ENCODE results near the gene TAS1R1.
"Not testable (repeated sequence)": the region's sequence is repeated elsewhere in the genome, so short reads cannot be mapped to it uniquely, and the experiment has no call there.

Gene TAS1R1

DNA sequence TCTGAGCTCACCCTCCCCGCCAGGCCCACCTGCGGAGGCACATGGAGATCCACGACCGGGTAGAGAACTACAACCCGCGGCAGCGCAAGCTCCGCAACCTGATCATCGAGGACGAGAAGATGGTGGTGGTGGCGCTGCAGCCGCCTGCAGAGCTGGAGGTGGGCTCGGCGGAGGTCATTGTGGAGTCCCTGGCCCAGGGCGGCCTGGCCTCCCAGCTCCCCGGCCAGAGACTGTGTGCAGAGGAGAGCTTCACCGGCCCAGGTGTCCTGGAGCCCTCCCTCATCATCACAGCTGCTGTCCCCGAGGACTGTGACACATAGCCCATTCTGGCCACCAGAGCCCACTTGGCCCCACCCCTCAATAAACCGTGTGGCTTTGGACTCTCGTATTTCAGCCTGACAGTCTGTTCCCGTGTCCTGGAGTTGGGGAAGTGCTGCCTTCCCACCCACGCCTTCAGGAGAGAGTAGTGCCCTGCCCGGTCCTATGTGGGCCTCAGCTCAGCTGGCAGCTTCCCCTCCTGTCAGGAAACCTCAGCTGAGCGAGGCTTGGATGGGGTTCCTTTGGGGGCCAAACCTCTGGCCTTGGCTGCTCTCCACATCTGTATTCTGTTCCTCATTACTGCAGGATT lies 33.9 kb downstream of the TAS1R1 start:
- no peak for DNase-seq (ENCODE audit: low read depth)

DNA sequence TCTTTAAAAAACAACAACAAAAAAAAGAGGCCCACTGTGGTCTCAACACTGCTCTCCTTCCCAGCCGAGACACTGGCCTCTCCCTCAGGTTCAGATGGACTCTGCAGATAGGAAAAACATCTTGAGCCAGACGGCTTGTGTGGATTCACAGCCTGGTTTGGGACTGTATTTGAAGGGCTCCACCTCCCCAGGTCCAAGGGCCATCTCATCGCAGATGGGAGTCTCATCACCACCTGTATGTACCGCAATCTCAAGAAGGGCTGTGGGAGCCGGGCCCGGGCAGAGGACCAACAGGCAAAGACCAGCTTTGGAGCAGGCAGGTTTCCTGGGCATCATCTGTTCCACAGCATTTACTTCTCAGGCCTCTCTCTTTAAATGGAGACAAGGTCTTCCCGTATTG lies 34.9 kb downstream of the TAS1R1 start:
- no peak for DNase-seq (ENCODE audit: low read depth)

DNA sequence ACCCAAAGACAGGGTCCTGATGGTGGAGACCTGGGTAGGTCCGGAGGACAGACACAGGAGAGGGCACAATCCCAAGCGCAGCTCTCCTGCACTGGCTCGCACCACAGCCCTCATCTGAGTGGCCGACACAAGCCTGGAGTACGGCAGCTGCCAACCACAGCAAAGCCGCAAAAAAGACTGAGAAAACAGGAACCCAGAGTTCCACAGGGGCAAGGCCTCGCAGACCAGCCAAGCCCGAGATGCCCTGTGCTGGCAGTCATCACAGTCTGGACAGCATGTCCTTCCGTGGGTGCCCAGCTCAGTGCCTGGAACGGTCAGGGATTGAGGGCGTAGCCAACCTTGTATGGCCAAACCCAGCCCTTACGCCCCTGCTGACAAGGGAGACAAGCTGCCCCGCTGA lies 36.1 kb downstream of the TAS1R1 start:
- DNase-seq (ENCODE audit: low read depth): no peak

DNA sequence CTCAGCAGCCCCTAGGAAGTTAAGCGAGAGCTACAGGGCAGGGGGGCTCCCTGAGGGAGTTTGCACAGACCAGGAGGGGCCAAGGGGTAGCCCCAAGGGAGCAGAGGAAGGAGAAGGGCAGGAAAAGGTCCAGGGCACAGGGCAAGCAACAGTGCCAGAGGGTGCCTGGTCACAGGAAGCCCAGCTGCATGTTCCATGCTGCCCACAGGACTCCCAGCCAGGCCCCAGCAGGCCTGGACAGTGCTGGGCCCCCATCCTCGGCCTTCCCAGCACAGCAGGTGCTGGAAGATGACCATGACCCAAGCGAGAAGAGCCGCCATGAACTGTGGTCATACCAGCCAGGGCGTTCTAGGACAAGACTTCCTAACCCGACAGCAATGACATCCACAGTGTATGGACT lies 36.5 kb downstream of the TAS1R1 start:
- DNase-seq (ENCODE audit: low read depth): no peak

DNA sequence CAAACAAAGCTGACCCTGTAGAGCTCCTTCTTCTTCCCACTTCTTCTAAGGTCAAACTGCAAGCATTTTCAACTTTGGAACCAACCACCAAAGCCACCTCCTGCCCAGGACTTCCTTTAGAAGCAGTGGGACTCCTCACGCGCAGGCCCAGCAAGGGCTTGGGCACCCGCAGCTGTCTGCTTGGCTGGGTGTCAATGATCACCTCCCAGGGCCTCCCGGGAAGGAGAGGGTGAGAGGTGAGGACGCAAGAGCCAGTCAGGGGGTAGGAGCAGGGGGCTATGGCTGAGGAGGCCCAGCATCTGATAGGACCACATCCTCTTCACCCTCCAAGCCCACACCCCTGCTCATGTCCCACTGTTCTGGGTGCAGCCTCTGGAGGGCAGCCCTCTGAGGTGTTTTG lies 37.3 kb downstream of the TAS1R1 start:
- DNase-seq (ENCODE audit: low read depth): no peak

DNA sequence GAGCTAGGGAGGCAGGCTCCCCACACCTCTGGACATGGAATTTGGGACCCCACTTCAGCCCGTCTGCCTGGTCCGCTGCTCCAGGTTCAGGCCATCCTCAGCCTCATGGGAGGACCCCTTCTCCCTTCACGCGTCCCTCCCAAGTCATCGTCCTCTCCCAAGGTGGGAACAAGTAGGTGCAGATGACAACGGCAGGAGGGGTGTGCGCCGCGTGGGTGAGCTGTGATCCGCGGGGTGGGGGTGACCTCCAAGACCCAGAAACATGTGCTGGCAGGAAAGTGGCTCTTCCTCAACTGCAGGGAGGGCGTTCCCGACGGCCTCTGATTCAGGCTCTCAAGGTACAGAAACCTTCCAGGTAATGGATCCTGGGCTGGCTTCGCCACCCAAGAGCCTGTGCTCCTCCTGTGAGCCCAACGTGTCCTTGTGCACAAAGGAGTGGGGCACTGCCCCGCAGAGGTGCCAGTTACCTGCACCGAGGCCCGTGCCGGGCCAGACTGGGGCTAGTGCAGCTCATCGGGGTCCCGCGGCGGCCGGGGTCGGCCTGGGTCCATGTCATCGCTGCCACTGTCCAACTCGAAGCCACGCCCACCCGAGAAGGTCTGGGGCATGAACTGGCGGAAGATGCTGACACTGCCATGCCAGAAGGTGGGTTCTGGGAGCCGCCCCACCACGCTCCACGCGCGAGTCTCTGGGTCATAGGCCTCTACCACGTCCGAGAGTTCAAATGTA lies 37.9 kb downstream of the TAS1R1 start:
- DNase-seq (ENCODE audit: low read depth): no peak

DNA sequence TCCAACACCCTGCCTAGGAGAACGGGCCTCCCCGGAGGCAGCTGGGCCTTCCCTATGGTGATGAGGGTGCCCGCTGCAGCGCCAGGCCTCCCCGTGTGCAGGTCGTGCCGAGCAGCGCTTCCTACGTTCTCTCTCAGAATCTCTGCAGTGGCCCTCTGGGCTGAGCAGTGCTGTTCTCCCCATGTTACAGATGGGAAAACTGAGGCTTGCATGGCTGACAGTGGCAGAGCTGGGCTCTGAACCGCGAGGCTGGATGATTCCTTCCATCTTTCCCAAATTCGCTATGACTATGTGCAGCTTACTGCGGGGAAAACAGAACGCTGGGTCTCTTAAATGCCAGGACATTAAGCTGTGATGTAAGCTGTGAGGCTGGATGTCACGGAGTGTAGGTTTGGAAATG lies 38.7 kb downstream of the TAS1R1 start:
- no peak for DNase-seq (ENCODE audit: low read depth)

DNA sequence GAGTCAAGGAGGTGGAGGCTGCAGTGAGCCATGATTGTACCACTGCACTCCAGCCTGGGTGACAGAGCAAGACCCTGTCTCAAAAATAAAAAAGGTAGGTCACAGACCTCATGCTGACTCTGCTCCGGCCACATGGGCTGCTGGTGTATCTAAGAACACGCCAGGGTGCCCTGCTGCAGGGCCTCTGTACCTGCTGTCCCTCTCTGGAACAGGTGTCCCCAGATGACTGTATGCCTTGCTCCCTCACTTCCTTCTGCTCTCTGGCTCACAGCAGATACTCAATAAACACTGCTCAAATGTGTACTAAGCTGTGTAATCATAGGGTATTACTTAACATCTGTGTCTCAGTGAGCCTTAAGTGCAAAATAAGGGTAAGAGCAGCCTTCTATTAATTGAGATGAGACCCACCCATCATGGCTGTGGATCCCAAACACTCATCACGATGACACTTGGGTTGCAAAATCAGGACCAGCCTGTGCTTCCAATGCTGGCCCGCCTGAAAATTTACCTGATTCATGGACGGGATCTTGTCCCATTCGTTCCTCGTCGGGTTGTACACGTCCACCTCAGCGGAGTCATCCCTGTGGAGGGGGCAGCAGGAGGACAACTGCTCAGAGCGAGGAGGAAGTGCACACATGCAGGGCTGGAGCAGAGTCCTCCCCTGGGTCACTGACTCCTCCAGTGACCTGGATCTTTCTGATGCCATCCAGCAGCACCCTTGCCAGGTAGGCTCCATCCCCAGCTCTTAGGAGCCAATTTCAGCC lies 40.1 kb downstream of the TAS1R1 start:
- DNase-seq (ENCODE audit: low read depth): no peak

DNA sequence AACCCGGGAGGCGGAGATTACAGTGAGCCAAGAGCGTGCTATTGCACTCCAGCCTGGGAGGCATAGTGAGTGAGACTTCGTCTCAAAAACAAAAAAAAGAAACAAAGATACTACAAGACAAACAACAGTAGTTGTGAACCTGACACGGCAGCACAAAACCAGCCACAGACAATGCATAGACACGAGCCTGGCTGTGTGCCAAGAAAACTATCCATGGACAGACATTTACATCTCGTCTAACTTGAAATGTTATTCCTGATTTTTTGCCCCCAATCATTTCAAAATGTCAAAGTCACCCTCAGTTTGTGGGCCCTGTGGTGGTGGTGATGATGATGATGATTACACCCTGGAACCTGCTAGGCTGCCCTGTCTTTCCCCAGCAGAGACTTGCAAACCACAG lies 41.2 kb downstream of the TAS1R1 start:
- no peak for DNase-seq (ENCODE audit: low read depth)

DNA sequence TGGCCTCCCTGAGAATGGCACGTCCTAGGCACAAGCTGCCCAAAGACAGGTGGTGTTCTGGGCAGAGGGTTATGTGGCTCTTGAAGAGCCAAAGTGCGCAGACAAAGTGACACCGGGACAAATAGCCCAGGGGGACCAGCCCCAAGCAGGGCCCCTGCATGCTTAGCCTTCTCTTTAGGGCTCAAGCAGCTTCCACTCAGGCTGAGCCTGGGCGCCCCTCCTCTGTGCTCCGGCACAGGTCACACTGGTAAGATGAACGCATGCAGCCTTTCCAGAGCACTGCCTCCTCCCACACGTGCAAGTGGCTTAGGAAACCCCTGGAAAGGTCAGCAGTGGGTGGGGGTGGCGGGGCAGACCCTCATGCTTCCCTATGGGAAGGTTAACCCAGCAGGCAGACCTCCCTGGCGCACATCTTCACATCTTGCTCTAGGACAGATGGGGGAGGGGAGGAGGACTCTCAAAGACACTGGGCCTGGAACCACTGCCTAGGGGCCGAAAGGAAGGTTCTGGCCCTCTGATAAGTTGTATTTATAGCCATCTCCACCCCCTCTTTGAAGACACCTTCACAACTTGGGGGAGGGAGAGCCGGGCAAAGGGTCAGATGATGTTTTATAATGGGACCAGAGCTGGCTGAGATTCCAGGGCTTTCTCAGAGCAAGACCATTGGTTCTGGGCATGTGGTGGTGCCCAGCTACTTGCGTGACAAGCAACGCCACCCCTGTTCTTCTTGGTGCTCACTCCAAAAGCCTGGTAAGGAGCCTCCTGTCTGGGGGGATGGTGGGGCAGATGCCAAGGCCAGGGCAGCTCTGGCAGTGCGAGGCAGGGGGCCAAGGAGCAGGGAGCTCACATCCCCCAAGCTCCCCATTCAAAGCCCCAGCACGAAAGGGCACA lies 42.0 kb downstream of the TAS1R1 start:
- no peak for DNase-seq (ENCODE audit: low read depth)

DNA sequence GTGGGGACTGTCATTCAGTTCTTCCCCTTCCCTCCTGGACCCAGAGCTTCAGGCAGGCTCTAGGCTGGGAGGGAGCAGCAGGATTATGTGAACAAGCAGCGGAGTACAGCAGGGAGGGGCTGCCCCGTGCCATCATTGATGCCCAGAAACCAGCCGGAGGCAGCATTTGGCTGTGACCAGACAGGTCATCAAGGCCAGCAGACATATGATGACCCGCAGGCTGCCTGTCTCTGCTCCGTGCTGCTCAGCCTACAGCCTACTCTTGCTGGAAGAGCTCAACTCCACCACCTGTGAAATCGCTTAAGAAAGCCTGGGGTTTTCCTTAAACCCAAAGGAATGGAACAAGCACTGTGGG lies 42.6 kb downstream of the TAS1R1 start:
- DNase-seq (ENCODE audit: low read depth): no peak

DNA sequence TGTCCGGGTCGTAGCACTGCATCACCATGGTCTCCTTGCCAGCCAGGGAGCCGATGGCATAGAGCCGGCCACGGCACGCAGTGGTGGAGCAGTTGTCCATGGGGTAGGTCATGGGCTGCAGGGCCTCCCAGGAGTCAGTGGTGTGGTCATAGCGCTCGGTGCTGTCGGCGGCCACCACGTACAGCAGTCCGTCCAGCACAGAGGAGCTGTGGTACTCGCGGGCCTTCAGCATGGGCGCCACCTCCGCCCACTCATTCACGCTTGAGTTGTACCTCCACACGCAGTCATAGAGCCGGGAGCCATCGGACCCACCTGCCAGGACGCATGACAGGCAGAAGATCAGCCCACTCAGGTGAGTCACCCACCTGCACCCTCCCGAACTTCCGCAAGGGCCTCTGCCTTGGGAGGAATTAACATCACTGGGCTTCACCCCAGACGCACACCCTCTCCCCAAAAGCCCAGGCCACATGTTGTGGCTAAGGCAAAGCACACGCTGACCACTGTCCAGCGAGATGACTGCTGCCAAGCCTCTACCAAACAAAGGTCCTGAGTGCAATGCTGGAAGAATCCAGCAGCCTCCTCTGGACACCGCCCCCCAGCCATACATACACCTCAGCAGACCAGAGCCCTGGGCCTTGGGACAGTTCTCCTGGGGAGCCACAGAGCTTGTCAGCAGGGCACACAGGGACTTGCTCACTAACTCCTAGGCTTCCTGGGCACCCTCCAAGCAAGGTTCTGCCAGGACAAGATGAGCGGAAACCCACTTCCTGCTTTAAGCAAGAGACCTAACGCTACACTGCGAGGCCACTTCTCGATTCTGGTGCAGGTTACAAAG lies 44.3 kb downstream of the TAS1R1 start:
- no peak for DNase-seq (ENCODE audit: low read depth)

DNA sequence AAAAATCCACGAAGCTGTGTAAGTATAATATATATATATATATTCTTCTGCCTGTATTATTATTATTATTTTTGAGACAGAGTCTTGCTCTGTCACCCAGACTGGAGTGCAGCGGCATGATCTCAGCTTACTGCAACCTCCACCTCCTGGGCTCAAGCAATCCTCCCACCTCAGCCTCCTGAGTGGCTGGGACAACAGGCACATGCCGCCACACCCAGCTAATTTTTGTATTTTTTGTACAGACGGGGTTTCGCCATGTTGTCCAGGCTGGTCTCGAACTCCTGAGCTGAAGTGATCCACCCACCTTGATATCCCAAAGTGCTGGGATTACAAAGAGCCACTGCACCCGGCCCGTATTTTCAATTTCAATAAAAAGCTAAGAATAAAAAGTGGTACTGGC lies 44.9 kb downstream of the TAS1R1 start:
- not testable (repeated sequence) for DNase-seq (ENCODE audit: low read depth)

DNA sequence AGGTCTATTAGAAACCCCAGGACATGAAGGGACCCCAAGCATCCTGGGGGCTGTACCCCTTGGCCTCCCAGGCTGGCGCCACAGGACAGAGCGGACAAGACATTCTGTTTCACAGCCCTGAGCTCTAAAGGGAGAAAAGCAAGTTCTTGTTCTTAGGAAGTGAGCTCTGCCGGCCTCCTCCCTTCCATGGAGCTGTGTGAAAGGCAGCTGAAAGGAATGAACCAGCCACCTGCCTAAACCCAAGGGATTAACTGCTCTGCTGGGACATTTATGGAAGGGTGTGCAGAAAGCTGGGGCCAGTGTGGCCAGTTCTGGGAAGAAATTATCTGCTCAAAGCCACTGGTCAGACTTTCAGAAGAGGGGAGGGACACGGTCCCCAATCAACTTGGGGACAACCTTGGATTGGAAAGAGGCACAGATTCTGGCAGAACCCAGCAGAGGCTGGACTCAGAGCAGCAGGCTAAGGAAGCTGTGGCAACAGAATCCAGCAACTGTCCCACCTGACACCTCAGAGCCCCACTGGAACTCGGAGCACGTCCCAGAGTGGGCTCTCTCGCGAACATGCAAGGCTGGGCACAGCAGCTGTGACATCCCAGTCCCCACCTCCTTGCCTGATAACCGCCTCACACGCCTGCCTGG lies 45.4 kb downstream of the TAS1R1 start:
- DNase-seq (ENCODE audit: low read depth): no peak

DNA sequence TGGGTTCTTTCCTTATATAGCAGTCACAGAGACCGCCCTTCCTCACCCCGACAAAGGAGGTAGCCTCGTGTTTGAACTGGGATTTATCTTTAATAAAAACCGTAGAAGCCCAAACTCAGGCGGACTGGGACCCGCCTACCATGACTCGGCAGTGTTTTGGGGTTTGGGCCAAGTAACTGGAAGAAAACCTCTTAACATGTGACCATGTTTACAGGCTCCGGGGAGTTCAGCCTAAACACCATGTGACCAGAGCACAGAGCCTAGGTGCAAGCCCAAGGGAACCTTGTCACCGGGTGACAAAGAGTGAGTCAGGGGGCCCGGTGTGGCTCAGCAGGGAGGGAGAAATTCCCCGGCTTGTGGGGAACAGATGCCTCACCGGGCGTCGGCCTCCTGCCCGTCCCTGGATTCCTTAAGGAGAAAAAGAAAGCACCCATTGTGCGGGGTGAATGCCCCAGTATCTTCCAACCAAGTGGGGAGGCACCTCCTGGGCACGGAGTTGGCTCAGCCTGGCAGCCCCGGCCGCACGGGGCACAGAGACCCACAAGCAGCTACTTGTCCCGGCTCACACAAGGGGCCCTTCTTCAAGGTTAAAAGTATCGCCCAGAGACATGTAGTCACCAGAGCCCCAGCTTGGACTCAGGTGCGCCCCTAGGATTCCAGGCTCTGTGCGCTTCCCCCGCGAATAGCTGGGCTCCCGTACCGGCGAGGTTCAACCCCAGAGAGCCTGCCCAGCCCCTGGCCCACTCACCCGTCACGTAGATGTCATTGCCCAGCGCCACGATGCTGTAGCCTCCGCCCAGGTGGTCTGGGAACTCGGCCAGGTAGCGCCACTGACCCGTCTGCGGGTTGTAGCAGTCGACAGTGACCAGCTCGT lies 46.2 kb downstream of the TAS1R1 start:
- DNase-seq (ENCODE audit: low read depth): peak; percentile 91

DNA sequence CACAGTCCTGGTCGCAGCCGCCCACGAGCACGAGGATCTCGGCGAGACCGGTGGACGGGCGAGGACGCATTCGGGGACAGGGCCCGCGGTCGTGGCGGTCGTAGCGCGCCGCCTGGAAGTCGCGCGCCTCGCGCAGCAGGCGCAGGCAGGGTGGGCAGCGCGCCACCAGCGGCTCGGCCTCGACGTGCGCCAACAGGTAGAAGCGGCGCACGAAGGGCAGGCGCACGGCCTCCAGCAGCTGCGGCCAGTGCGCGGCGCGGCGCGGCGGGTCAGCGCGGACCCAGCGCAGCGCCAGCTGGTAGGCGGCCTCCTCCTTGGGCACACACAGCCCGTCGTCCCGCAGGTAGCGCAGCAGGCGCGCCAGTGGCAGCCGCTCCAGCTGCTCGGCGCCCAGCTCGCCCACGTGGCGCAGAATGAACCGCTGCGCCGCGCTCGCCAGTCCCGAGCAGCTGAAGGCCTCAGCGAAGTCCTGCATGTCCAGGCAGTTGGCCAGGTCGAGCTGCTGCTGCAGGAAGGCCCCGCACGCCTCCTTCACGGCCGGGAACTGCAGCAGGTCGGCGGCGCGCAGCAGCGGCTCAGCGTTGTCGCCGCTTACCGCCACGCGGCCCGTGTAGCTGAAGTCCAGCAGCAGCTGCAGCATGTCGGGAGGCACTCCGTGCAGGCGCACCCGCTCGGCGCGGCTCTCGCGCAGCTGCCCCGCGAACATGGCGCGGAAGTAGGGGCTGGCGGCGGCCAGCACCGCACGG lies 47.0 kb downstream of the TAS1R1 start:
- DNase-seq (ENCODE audit: low read depth): no peak

DNA sequence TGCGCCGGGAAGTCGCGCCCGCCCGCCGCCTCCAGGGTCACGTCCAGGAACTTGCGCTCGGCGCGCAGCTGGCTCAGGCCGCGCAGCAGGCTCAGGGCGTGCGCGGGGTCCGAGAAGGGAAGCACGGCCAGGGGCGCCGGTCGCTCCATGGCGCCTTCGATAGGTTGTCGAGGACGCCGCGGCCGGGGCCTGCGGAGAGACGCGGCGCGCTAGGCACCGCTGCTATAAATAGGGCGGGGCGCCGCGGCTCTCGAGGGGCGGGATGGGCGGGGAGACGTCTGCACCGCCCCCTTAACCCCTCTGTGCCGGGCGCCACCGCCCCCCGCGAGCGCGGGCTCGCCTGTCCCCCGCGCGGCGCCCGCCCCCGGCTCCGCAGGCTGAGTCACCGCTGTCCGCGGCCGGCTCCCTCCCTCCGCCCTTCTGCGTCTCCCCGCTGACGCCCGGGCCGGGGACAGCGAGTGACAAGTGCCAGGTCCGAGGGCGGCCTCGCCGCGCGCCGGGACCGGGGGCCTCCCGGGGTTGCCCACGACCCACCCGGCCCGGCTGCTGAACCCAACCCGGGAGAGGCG lies 47.6 kb downstream of the TAS1R1 start, which contains the start of gene KLHL21:
TSS of gene KLHL21 (minus strand) at position 201 of the 569 bp plus-strand sequence. CDS start at position 149, 52 bp downstream.
- DNase-seq (ENCODE audit: low read depth): peak; percentile 75

DNA sequence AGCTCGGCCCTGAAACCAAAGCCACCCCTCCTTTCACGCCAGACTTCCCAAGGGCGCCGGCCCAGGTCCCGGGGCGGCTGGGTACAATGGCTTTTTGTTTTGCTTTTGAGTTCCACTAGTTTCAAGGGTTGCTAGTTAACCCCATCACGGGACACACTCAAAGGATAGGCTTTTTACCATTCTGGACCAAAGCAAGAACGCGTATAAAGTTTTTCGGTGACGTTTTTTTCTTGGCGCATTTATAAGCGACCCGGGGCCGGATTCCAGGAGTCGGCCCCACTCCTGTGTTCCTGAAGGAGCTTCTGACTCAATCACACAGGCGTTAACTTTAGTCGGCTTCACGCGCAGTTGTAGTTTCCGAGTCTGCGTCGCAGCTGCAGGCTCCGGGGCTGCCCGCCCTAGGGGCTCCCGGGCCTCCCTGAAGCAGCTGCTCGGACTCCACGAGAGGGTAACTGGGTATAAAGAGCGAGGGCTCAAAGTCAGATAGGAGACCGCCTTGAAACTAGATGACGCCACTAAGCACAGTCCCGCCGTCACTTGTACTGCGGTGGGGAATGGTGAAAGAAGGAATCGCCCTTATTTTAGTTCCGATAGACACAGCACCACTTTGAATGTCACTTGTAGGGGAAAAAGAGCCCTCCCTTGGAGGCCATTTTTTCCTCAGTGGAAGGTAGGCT lies 48.3 kb downstream of the TAS1R1 start:
- peak; percentile 69 for DNase-seq (ENCODE audit: low read depth)
